Endothelial cell of umbilical vein (primary cell): ENCODE results near the gene NF2. TPM values are rescaled to one million over a fixed set of nuclear protein-coding genes. Genes with fewer than 3 reads are reported as not detected.

Experiments used
- BruUV-seq: library from RNA; stranded (reverse); fragments of 400-500 nt; replicated peaks from 2 replicates; lab custom pipeline; 2021; lab: Mats Ljungman, UMichigan
- CTCF ChIA-PET: fragments of 300-600, 350-600 bp; sonication (Branson Sonifier 250); formaldehyde crosslinking; loops from one replicate; lab custom pipeline; 2021; ENCODE audit warnings: antibody characterized with exemption, inconsistent platforms; lab: Charles Lee
- POLR2A ChIA-PET: fragments of 300-600, 350-600 bp; sonication (Branson Sonifier 250); formaldehyde crosslinking; loops from one replicate; lab custom pipeline; 2021; ENCODE audit warnings: antibody characterized with exemption, inconsistent platforms; lab: Charles Lee
- DNase-seq: peaks from one replicate; pipeline ENCODE4 v3.0.0-alpha.2; 2011; ENCODE audit warnings: low read depth, low spot score
- FAIRE-seq: peaks from 2 replicates; lab custom pipeline; 2011; peaks lifted over from hg19 to GRCh38; lab: Jason Lieb, UNC
- H2AFZ ChIP-seq: 2 replicates; pipeline ENCODE4 v1.6.0; 2012; ENCODE audit warnings: low read depth, low read length, control low read depth, inconsistent platforms
- H3K27ac ChIP-seq: 2 replicates; pipeline ENCODE4 v1.5.1; 2011; ENCODE audit warnings: low read depth, mild to moderate bottlenecking, control low read depth, low read length, moderate library complexity; ENCODE audit not compliant: insufficient read depth
- H3K27me3 ChIP-seq, 2 experiments: 2 replicates each; pipeline versions ENCODE4 v1.6.0 to v1.6.1; 2011; ENCODE audit warnings: low read length in 2 of 2, mixed read lengths in 1 of 2; ENCODE audit not compliant: control insufficient read depth in 2 of 2, insufficient read depth in 2 of 2
- H3K36me3 ChIP-seq, 2 experiments: 2 replicates in 1 of 2; 3 replicates in 1 of 2; pipeline ENCODE4 v1.5.1; 2011; ENCODE audit warnings: low read length in 2 of 2, mild to moderate bottlenecking in 1 of 2, moderate library complexity in 1 of 2; ENCODE audit not compliant: control insufficient read depth in 2 of 2, insufficient read depth in 2 of 2; ENCODE audit errors: extremely low read depth in 1 of 2
- H3K4me1 ChIP-seq: 3 replicates; pipeline ENCODE4 v1.5.1; 2011; ENCODE audit warnings: mild to moderate bottlenecking, low read length; ENCODE audit not compliant: control insufficient read depth, insufficient read depth; ENCODE audit errors: extremely low read depth
- H3K4me2 ChIP-seq: 2 replicates; pipeline ENCODE4 v1.6.1; 2011; ENCODE audit warnings: low read length, control low read depth, mixed read lengths; ENCODE audit not compliant: insufficient read depth
- H3K4me3 ChIP-seq, 3 experiments: fragments of 200-600 bp in 1 of 3; sonication (generic), shearing (Covaris generic) in 1 of 3; replicated peaks in 1 of 3; 2 replicates each; pipeline ENCODE4 v1.5.1; 2011 to 2016; ENCODE audit warnings: control low read depth in 3 of 3, low read length in 3 of 3, mild to moderate bottlenecking in 2 of 3, inconsistent platforms in 1 of 3, low read depth in 1 of 3, moderate library complexity in 1 of 3; ENCODE audit not compliant: insufficient read depth in 1 of 3
- H3K79me2 ChIP-seq: 2 replicates; pipeline ENCODE4 v1.6.0; 2012; ENCODE audit warnings: low read length, inconsistent platforms; ENCODE audit not compliant: control insufficient read depth, insufficient read depth
- H3K9ac ChIP-seq: replicated peaks from 2 replicates; pipeline ENCODE3; 2011; ENCODE audit warnings: low read length, control low read depth; ENCODE audit not compliant: insufficient read depth; ENCODE audit errors: extremely low read depth
- H3K9me1 ChIP-seq: replicated peaks from 3 replicates; pipeline ENCODE4 v1.6.0; 2011; ENCODE audit warnings: mild to moderate bottlenecking, low read length; ENCODE audit not compliant: control insufficient read depth, insufficient read depth; ENCODE audit errors: extremely low read depth
- H3K9me3 ChIP-seq: replicated peaks from 2 replicates; pipeline ENCODE4 v1.5.1; 2012; ENCODE audit warnings: low read length, inconsistent platforms; ENCODE audit not compliant: control insufficient read depth, insufficient read depth
- H4K20me1 ChIP-seq: replicated peaks from 2 replicates; pipeline ENCODE3; 2011; ENCODE audit warnings: mild to moderate bottlenecking, low read length; ENCODE audit not compliant: control insufficient read depth, insufficient read depth; ENCODE audit errors: extremely low read depth
- EZH2 ChIP-seq: IDR thresholded peaks from 2 replicates; pipeline ENCODE4 v1.6.1; 2012; ENCODE audit warnings: borderline replicate concordance, low read depth, mild to moderate bottlenecking, moderate library complexity, low read length, inconsistent platforms; ENCODE audit not compliant: severe bottlenecking
- FOS ChIP-seq: IDR thresholded peaks from 2 replicates; pipeline ENCODE4 v1.6.1; 2011; ENCODE audit warnings: mild to moderate bottlenecking, low read length, moderate library complexity, borderline replicate concordance; ENCODE audit not compliant: insufficient read depth
- GATA2 ChIP-seq: IDR thresholded peaks from 2 replicates; pipeline ENCODE4 v1.7.0; 2011; ENCODE audit warnings: low read depth, mild to moderate bottlenecking, moderate library complexity, mixed read lengths, low read length; ENCODE audit not compliant: insufficient read length, insufficient read depth
- JUN ChIP-seq: IDR thresholded peaks from 2 replicates; pipeline ENCODE4 v1.6.1; 2011; ENCODE audit warnings: borderline replicate concordance, low read depth; ENCODE audit not compliant: insufficient read length, insufficient read depth
- MYC ChIP-seq: IDR thresholded peaks from one replicate; pipeline ENCODE4 v1.6.1; 2011; ENCODE audit warnings: mild to moderate bottlenecking, low read depth, low read length
- POLR2A ChIP-seq: IDR thresholded peaks from 2 replicates; pipeline ENCODE4 v1.6.1; 2012; ENCODE audit warnings: low read depth, mild to moderate bottlenecking, control low read depth, low read length
- POLR2AphosphoS5 ChIP-seq: IDR thresholded peaks from 2 replicates; pipeline ENCODE4 v1.6.1; 2012; ENCODE audit warnings: low read depth, mild to moderate bottlenecking, control low read depth, low read length, moderate library complexity; ENCODE audit not compliant: insufficient read depth
- dilution Hi-C: fragments of 300-500 bp; cut with MboI; formaldehyde crosslinking; loops from one replicate; pipeline ENCODE4 v1.15.0; 2019; ENCODE audit warnings: low sequenced_read_pairs; ENCODE audit not compliant: extremely low pct_ligation_motif_present
- intact Hi-C: fragments of 100-400 bp; cut with micrococcal nuclease; formaldehyde crosslinking; loops from one replicate; pipeline ENCODE4 v1.10.0; 2022
- polyA plus RNA-seq, 4 experiments: library from polyadenylated mRNA; depleted of rRNA in 3 of 4; stranded (reverse) in 3 of 4; unstranded in 1 of 4; fragments of >200 nt; gene quantifications; 2 replicates each; pipeline versions ENCODE4 v1.2.1 to v1.2.3, GENCODE V29; 2011 to 2012; ENCODE audit warnings: missing spikeins in 1 of 4
- total RNA-seq: library from RNA; stranded (reverse); gene quantifications from 2 replicates; pipeline ENCODE4 v1.2.3, GENCODE V29; 2021
- TF ChIP-seq, protein P1 (sequence below): IDR thresholded peaks from 2 replicates; pipeline ENCODE4 v1.6.1; 2011; ENCODE audit not compliant: insufficient read depth, insufficient read length
- TF ChIP-seq, protein P2 (sequence below), 2 donors: IDR thresholded peaks; 1 replicate in 1 of 2; 2 replicates in 1 of 2; pipeline ENCODE4 v1.5.1; 2011; ENCODE audit warnings: low read length in 2 of 2, mild to moderate bottlenecking in 2 of 2, moderate library complexity in 2 of 2, control low read depth in 1 of 2, inconsistent platforms in 1 of 2, low read depth in 1 of 2; ENCODE audit not compliant: insufficient read depth in 1 of 2; ENCODE audit errors: extremely low read depth in 1 of 2

The NF2 gene
- total and polyA plus RNA-seq, 2 donors (not counting 3 experiments of a cell fraction or from before 2014, with no cell fraction given): 27.8 to 115 TPM

DNA sequence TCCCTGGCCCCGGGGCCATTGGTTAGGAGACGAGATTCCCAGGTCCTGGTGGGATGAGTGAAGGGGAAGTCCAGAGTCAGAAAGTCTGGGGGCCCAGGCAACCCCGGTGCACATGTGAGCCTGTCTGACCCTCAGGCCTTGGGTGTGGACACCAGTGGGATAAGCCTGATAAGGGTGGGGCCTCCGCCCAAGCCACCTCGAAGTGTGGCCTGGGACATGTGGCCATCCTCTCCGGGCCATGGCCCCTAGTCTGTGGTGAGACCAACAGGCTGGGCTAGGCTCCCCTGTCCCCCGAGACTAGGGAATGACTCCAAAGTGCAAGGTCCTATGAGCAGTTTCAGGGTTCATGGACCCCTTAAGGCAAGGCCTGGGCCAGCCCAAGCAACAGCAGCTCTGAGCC lies 122.7 kb downstream of the NF2 start:
- no TSS peak for BruUV-seq
- ChIA-PET CTCF (interaction anchor here (0.9 to 1.3 kb wide), 2 partner anchors 10 to 279 kb away, joined by 3 to 9 read pairs; no protein-coding TSS in a partner anchor), POLR2A (no interaction called here)

More for the DNA sequence above, 122.7 kb downstream of the NF2 start:
- Histone ChIP-seq H3K9me1 (no peaks in the 10 kb centered on the region), H3K9ac (no peak overlapping the region), H2AFZ (no peak overlapping the region), H3K4me2 (no peak overlapping the region), H3K27ac (no peak overlapping the region), H3K27me3 (peaks cover 5% of the 10 kb centered on the region in 2 experiments), H3K9me3 (no peaks in the 10 kb centered on the region), H3K79me2 (no peaks in the 10 kb centered on the region), H3K4me1 (no peaks in the 10 kb centered on the region), H3K36me3 (peaks cover 0 to 2% of the 10 kb centered on the region in 2 experiments), H3K4me3 (no peak overlapping the region), H4K20me1 (no peaks in the 10 kb centered on the region)
- no peak for TF ChIP-seq MYC
- TF ChIP-seq, protein P1, sequence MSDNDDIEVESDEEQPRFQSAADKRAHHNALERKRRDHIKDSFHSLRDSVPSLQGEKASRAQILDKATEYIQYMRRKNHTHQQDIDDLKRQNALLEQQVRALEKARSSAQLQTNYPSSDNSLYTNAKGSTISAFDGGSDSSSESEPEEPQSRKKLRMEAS: no peak
- no peak for TF ChIP-seq POLR2AphosphoS5
- no peak for TF ChIP-seq POLR2A
- TF ChIP-seq, protein P2, sequence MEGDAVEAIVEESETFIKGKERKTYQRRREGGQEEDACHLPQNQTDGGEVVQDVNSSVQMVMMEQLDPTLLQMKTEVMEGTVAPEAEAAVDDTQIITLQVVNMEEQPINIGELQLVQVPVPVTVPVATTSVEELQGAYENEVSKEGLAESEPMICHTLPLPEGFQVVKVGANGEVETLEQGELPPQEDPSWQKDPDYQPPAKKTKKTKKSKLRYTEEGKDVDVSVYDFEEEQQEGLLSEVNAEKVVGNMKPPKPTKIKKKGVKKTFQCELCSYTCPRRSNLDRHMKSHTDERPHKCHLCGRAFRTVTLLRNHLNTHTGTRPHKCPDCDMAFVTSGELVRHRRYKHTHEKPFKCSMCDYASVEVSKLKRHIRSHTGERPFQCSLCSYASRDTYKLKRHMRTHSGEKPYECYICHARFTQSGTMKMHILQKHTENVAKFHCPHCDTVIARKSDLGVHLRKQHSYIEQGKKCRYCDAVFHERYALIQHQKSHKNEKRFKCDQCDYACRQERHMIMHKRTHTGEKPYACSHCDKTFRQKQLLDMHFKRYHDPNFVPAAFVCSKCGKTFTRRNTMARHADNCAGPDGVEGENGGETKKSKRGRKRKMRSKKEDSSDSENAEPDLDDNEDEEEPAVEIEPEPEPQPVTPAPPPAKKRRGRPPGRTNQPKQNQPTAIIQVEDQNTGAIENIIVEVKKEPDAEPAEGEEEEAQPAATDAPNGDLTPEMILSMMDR (IDR thresholded peaks at IDR 0.05; ENCODE audit: extremely low read depth in 1 of 2, insufficient read depth in 1 of 2, low read depth in 1 of 2, low read length in 2 of 2): no peak
- TF ChIP-seq EZH2: no peak
- no peak for TF ChIP-seq FOS
- TF ChIP-seq GATA2: no peak
- no peak for TF ChIP-seq JUN
- dilution Hi-C loops: no loop called here
- no peak for FAIRE-seq
- intact Hi-C loops: loop anchor here (5.0 kb wide), 1 partner anchor 281 kb away; no protein-coding TSS in a partner anchor
- DNase-seq: no peak
